ENCODE results near the gene VPS35.

GRCh38 chr16:46621934-46622676, 66.9 kb downstream of the VPS35 start:
- TF ChIP-seq NFIC (IDR thresholded peaks at IDR 0.05) (no peak), RAD21 (IDR thresholded peaks at IDR 0.05; ENCODE audit: low read depth) (no peak), FOXM1 (IDR thresholded peaks at IDR 0.05; ENCODE audit: borderline replicate concordance, low read depth) (no peak), ZBTB7A (IDR thresholded peaks at IDR 0.05; ENCODE audit: low read depth) (no peak), TAF1 (IDR thresholded peaks at IDR 0.05; ENCODE audit: low read depth) (no peak), EP300 (IDR thresholded peaks at IDR 0.05; ENCODE audit: borderline replicate concordance) (no peak), TCF12 (IDR thresholded peaks at IDR 0.05; ENCODE audit: low read depth) (no peak), REST (IDR thresholded peaks at IDR 0.05; ENCODE audit: low read depth) (no peak), CREB1 (IDR thresholded peaks at IDR 0.05; ENCODE audit: low read depth) (no peak), CEBPB (IDR thresholded peaks at IDR 0.05) (no peak), TEAD4 (IDR thresholded peaks at IDR 0.05) (no peak), EGR1 (IDR thresholded peaks at IDR 0.05) (no peak), MAX (IDR thresholded peaks at IDR 0.05) (no peak)
